ENCODE measurements around the gene KCNH2. TPM values are rescaled to one million over a fixed set of nuclear protein-coding genes. Genes with fewer than 3 reads are reported as not detected.

The KCNH2 gene
- total and polyA plus RNA-seq, 12 donors, result 50.2 to 126 (median 78.4) TPM

GRCh38 chr7:150917969-150918368 is 60.2 kb downstream of the KCNH2 start:
- WGBS, 2 donors, result 61 to 75% methylated on average over 7 of the region's 7 CpGs
- intact Hi-C loops (cut with DNase I), result no loop called here
- Histone ChIP-seq H3K4me1 (peaks cover 0 to 3% (median 0%) of the 10 kb centered on the region in 9 donors), H3K27ac (no peak overlapping the region), H3K36me3 (no peaks in the 10 kb centered on the region), H3K4me3 (no peak overlapping the region), H3K9me3 (no peaks in the 10 kb centered on the region), H3K27me3 (peaks cover 0 to 29% (median 12%) of the 10 kb centered on the region in 7 donors)
- no peak for TF ChIP-seq CTCF (IDR thresholded peaks at IDR 0.05)
- ATAC-seq (no peak), DNase-seq (no peak)

- intact Hi-C loops (cut with DNase I), result no loop called here
- ATAC-seq (no peak), DNase-seq (no peak)
- H3K27ac ChIP-seq, result no peak overlapping the region
- no peaks in the 10 kb centered on the region for H3K36me3 ChIP-seq
- no peaks in the 10 kb centered on the region for H3K9me3 ChIP-seq
- TF ChIP-seq CTCF (IDR thresholded peaks at IDR 0.05), result no peak
- WGBS, 2 donors, result 92 to 95% methylated on average over 10 of the region's 10 CpGs
- peaks cover 0 to 29% (median 12%) of the 10 kb centered on the region in 7 donors for H3K27me3 ChIP-seq
- no peak overlapping the region for H3K4me3 ChIP-seq
- H3K4me1 ChIP-seq, result peaks cover 0 to 3% (median 0%) of the 10 kb centered on the region in 9 donors
Observed at GRCh38 chr7:150916670-150917069, 61.5 kb downstream of the KCNH2 start.

GRCh38 chr7:150914966-150915365 is 63.2 kb downstream of the KCNH2 start:
- ATAC-seq, result no peak
- no peak for TF ChIP-seq CTCF (IDR thresholded peaks at IDR 0.05)
- no peaks in the 10 kb centered on the region for H3K36me3 ChIP-seq
- H3K9me3 ChIP-seq, result no peaks in the 10 kb centered on the region
- DNase-seq, result no peak
- WGBS, 2 donors, result 73 to 77% methylated on average over 6 of the region's 6 CpGs
- no peak overlapping the region for H3K27ac ChIP-seq
- H3K4me1 ChIP-seq, result no peaks in the 10 kb centered on the region
- peaks cover 0 to 30% (median 12%) of the 10 kb centered on the region in 7 donors for H3K27me3 ChIP-seq
- no peak overlapping the region for H3K4me3 ChIP-seq
- intact Hi-C loops (cut with DNase I), result no loop called here

GRCh38 chr7:150914196-150914595 is 63.9 kb downstream of the KCNH2 start:
- no peaks in the 10 kb centered on the region for H3K4me1 ChIP-seq

More at GRCh38 chr7:150914196-150914595, 63.9 kb downstream of the KCNH2 start:
- intact Hi-C loops (cut with DNase I), result no loop called here
- TF ChIP-seq CTCF (IDR thresholded peaks at IDR 0.05), result no peak
- DNase-seq (no peak), ATAC-seq (no peak)
- no peak overlapping the region for H3K27ac ChIP-seq
- H3K36me3 ChIP-seq, result no peaks in the 10 kb centered on the region
- no peaks in the 10 kb centered on the region for H3K9me3 ChIP-seq
- H3K4me3 ChIP-seq, result no peak overlapping the region
- H3K27me3 ChIP-seq, result peaks cover 0 to 22% (median 6%) of the 10 kb centered on the region in 7 donors
- WGBS, 2 donors, result 89 to 90% methylated on average over 6 of the region's 6 CpGs
